ENCODE data around the gene TUBGCP4.
"Not testable (repeated sequence)": the region's sequence is repeated elsewhere in the genome, so short reads cannot be mapped to it uniquely, and the experiment has no call there.

The TUBGCP4 gene, protein sequence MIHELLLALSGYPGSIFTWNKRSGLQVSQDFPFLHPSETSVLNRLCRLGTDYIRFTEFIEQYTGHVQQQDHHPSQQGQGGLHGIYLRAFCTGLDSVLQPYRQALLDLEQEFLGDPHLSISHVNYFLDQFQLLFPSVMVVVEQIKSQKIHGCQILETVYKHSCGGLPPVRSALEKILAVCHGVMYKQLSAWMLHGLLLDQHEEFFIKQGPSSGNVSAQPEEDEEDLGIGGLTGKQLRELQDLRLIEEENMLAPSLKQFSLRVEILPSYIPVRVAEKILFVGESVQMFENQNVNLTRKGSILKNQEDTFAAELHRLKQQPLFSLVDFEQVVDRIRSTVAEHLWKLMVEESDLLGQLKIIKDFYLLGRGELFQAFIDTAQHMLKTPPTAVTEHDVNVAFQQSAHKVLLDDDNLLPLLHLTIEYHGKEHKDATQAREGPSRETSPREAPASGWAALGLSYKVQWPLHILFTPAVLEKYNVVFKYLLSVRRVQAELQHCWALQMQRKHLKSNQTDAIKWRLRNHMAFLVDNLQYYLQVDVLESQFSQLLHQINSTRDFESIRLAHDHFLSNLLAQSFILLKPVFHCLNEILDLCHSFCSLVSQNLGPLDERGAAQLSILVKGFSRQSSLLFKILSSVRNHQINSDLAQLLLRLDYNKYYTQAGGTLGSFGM

DNA sequence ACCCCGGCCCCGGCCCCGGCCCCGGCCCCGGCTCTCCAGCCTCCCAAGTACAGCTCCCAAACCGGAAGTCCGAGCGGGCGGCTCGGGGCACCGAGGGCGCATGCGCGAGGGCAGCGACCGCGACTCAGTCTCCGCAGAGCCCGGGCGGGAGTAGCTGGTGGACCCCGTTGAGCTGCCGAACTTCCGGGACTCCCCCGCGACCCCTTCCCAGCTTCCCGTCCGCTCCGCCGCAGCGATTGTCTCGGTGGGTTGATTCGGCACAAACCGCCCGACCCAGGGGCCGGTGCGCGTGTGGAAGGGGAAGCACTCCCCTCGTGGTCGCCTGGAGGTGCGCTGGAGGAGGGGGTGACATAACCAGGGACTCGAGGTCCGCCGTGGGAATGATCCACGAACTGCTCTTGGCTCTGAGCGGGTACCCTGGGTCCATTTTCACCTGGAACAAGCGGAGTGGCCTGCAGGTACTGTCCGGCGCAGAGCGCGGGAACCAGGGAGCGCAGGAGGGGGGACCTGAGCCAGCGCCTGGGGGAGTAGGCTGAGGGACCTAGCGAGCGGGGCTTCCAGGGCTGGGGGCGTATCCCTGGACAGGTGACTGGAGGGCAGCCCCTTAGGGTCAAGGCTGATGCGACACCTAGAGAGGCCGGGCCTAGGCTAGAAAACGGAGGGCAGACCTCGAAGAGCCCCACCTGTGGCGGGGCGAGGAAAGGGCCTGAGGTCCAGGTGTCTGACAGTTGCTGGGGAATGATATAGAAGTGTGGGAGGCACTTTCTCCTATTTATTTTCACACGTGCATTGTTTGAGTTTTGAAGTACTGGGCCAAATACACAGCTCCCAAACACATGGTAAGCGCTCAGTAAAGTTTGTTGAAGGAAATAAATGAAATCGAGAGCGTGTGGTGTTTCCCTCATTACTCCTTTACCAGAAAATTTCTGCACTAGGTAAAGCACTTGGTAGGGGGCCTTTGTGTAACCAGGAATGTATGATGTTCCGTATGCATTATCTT lies at the start of gene TUBGCP4, which contains the start of gene ZSCAN29:
TSS of gene TUBGCP4 (plus strand) at position 127 of the 1,000 bp plus-strand sequence. CDS start at position 381, 254 bp downstream.
TSS of gene ZSCAN29 (minus strand) at position 69 of the 1,000 bp plus-strand sequence. CDS start 1,130 bp downstream, outside the sequence.
- peak; percentile 97 for DNase-seq (ENCODE audit: low spot score)

DNA sequence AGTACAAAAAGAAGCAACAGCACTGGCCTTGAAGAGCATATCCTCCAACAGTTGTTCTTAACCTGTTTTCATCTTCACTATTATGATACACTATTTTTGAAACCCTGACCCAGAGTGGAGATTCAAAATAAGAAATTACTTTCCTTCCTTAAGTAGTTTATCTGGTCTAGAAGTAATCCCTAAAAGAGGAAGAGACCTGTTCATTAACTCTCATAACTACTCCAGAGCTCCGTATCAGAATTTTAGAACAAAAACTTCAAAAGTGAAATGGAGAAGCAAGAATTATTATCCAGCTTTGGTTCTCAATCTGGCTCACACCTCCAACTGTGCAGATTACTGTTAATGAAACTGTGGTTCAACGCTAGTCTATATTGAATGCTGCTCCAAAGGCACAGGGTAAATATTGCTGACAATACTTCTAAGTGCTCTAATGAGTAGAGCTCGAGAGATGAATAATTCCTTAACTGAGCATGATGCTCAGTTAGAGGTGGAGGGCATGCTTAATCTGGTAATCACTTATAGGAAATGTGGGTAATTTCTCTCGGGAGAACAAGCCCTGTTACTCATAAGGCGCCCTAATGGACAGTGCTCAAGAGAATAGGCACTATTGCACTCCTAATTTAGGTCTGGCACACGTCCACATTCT lies 45.7 kb upstream of the TUBGCP4 start:
- no peak for DNase-seq (ENCODE audit: low spot score)

DNA sequence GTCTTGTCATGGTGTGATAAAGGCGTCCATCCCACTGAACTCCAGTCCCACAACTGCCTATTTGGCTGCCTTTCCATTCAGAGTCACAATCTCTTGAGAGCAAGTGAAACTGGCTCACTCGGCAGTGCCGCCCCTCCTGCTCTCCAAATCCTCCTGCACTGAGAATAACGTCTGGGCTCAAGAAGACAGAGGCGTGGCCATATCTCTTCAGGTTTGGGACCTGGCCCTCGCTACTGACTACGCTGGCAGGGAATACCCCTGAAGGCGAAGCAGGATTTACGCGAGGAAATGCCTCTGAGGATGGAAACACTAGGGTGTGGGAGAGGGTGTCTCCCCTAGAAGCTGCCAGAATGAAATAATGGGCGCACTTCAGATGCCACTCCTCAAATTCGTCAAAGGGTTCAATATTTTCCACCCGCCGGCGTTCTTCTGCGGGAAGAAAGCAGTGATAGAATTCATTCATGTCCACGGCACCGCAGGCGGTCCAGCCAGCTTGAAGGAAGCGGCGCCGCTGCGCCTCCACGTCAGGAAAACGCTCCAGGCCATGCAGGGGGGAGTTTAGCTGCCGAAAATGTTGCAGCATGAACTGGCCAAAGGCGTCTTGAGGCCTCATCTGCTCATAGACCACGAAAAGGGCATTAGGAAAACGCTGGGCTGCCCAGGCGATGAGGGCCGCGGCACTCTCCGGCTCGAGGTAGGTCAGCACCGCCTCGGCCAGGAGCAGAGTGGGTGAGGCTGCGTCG lies 41.5 kb upstream of the TUBGCP4 start:
- DNase-seq (ENCODE audit: low spot score): peak; percentile 13

DNA sequence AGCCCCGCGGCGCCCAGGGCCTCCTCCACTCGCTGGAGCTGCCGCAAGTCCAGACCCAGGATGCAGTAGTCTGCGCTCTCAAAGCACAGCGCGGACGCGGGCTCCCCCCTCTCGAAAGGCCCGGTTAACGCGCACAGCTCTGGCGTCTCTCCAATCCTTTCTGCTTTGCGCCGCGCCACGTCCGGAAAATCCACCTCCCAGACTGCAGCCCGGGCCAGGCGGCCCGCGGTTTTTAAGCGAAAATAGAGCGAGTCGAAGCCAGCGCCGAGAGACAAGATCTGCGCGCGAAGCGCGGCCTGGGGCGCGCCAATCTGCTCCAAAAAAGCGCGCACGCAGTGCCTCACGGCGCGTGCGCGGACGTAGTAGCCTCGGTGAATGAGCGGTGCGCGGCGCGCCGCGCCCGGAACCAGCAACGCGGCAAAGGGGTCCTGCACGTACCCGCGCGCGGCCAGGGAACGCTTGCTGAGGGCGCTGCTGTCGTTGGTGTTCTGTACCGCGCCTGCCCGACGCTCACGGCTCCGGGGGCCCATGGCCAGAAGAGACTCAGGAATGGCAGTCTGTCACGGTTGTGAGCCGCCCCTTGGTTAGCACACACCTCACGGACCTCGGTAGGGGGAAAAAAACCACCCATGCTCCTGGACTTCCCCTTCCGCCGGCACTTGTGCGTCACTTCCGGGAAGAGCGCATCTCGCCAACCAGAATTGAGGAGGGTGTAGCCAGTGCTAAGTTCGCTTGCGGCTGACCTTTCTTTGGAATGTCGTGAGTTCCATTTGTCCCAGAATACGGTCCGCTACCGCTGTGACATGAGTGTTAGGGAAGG lies 40.7 kb upstream of the TUBGCP4 start, which contains the start of gene LCMT2:
TSS of gene LCMT2 (minus strand) at position 614 of the 820 bp plus-strand sequence. CDS start at position 530, 84 bp downstream.
- DNase-seq (ENCODE audit: low spot score): peak; percentile 95

DNA sequence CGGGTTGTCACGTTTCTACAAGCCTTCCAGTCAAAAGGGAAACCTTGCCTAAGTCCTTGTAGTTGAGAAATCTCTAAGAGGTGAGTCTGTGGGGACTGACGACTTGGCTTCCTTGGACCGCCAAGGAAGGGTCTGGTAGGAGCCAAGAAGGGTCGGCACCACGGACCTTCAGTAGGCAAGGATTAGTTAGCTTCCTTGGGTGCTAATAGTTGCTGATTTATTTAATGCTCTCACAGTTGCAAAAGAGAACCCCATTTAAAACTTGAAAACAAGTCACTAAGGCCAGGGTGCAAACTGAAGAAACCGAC lies 40.2 kb upstream of the TUBGCP4 start:
- DNase-seq (ENCODE audit: low spot score): no peak

DNA sequence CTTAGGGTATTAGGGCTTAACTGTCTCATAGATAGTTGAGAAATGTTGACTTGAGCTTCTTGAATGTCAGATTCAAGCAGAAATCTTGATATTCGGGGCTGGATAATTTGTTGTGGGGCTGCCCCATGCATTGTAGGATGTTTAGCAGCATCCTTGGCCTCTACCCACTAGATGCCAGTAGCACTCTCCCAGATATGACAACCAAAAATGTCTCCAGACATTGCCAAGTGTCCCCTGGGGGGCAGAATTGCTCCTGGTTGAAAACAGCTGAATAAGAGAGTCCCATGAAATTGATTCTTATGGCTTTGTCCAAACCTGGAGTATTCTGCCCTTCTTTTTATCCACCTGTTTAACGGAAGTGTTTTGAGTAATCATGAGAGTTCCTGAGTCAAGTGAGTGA lies 24.6 kb upstream of the TUBGCP4 start:
- DNase-seq (ENCODE audit: low spot score): no peak

DNA sequence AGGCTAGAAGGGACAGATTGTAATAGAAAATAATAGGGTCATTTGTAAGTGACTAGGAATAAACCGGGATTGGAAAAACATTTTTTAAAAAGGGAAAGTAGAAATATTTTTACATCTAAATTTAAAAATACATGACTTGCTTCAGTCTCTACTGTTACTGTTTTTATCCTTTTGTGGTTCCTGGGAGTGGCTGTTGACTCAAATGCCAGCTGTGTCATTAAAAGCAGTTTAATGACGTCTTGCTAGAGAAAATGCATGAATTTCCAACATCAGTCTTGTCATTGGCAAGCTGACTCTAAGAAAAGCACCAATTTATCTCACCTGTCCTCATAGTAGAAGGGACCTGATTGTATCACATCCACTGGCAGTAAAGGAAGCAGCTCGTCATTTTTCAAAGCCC lies 23.8 kb upstream of the TUBGCP4 start:
- no peak for DNase-seq (ENCODE audit: low spot score)

DNA sequence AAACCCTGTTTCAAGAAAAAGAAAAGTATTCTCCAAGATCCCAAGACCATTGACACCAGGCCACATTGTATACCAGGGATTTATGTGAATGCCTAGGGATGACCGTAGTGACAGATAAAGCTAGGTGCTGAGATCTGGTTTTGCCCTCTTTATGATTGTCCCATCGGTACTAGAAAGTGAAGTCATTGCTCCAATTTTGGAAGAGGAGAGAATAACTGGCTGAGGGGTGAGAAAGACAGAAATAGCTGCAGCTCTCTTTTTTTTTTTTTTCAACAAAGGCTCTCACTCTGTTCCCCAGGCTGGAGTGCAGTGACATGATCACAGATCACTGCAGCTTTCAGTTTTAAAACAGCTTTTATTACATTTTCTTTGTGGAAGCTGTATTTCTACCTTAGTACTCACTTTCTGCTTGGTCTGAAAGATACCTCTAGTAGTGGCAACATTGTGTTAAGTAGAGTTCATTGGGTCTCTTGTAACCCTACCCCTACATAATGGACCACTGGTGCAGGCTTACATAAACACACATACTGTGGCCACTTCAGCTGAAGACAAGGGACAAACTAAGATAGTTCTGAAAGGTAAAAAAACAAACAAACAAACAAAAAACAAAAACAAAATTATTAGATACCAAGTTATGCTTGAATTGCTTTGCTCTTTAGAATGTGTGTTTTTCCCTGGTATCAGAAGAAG lies 18.1 kb upstream of the TUBGCP4 start:
- DNase-seq (ENCODE audit: low spot score): no peak

DNA sequence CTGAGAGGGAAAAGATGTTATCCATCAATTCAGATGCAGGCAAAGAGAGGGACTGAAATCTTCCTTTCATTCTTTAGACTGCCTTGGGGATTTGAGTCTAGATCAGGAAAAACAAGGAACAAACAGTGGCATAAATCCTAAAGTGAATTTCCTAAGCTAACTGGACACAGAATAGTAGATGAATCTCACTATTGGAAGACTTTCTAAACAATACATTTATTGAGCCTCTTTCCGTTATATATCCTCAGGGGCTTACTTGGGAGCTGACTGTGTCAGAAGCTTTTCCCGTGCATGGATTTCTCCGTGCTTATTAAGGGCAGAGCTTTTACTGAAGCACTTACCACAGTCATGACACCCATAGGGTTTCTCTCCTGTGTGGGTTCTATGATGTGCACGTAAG lies 10.1 kb upstream of the TUBGCP4 start:
- DNase-seq (ENCODE audit: low spot score): no peak

DNA sequence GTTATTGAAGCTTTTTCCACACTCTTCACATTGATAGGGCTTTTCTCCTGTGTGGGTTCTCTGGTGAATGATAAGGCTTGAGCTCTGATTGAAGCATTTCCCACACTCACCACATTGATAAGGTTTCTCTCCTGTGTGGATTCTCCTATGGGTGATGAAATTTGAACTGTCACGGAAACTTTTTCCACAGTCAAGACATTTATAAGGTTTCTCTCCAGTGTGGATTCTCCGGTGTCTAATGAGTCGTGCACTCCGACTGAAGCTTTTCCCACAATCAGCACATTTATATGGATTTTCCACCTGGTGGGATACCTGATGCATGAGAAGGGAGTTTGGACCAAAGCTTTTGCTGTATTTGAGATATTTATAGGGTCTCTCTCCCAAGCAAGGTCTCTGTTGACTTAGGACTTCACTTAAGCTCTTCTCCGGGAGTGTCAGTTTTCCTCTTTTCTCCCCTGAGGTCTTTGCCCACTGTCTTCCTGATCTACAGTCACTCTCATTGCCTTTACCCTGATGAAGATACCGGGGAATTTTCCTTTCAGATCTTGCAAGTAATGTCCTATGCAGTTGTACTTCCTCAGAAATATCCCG lies 9.5 kb upstream of the TUBGCP4 start:
- DNase-seq (ENCODE audit: low spot score): no peak

DNA sequence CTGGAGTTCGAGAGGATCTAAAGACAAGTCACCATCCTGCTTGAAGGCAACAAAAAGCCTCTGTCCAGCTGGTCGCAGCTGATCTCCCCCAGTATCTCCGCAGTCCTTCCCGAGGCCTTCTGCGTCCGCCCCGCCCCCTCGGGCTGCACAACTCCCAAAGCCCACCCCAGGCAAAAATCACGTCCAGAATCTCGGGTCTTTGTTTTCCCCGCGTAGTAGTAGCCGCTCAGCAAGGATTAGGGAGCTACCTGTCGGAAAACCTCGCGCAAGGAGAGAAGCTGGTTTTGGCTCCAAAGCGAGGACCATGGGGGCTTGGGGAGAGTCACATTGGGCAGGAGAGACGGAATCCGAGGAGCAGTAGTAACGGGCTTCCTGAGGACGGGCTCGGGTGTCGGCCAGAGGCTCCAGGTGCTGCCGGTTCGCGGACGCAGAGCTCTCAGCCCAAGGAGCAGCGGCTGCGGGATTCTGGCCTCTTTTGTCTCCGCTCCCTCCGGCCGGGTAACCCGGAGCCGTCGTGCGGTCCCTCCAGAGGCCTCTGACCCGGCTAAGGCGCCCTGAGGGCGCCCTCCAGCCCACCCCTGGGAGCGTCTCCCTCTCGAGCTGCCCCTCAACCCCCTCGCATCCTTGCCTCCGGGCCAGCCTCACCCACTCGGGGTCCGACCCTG lies 459 bp upstream of the TUBGCP4 start:
- DNase-seq (ENCODE audit: low spot score): peak; percentile 40

DNA sequence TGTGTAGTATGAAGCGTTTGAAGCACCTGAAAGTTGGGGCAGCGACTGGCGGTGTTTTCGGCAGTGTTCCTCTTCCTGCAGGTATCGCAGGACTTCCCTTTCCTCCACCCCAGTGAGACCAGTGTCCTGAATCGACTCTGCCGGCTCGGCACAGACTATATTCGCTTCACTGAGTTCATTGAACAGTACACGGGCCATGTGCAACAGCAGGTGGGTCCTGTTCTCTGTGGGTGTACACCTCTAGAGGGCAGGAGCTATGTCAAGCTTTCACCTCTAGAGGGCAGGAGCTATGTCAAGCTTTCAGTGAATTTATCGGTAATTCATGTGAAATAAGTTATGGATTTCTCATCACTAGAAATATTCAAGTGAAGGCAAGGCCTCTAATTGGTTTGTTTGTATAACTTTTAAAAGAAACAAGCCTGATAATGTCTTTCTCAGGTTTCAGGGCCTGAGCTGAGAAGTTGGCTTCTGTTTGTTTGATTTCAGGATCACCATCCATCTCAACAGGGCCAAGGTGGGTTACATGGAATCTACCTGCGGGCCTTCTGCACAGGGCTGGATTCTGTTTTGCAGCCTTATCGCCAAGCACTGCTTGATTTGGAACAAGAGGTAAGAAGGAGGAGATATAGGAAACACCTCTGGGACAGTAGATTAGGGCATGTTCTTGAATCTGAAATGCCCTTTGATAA lies 5.3 kb downstream of the TUBGCP4 start:
- DNase-seq (ENCODE audit: low spot score): peak; percentile 40

DNA sequence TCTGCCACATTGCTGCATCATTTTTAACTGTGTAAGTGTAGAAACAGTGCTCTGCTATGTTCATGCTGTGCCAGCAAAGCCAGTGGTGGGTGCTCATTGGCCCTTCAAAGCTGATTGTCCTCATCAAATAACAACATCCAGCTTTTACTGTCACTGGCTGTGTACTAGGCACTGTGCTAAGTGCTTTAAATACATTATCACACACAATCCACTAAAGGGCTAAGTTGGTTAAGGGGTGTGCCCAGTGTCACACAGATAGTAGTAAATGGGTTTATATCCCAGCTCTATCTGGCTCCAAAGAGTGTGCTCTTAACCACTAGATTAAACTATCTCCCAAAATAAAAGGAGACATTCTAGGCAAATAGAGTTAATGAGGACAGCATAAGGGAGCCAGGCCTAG lies 7.7 kb downstream of the TUBGCP4 start:
- no peak for DNase-seq (ENCODE audit: low spot score)

DNA sequence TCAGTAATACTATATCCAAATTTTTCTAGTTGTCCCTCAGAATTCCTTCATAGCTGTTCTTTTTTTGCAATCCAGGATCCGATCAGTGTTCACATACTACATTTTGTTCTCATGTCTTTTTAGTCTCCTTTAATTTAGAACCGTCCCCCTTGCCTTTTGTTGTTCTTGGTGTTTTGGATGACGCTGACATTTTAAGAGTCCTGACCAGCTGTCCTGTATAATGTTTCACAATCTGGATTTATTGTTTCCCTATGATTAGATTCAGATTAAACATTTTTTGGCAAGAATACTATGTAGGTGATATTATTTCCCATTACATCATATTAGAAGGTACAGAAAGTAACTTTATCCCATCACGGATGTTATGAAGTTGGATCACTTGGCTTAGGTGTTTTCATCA lies 11.4 kb downstream of the TUBGCP4 start:
- no peak for DNase-seq (ENCODE audit: low spot score)

DNA sequence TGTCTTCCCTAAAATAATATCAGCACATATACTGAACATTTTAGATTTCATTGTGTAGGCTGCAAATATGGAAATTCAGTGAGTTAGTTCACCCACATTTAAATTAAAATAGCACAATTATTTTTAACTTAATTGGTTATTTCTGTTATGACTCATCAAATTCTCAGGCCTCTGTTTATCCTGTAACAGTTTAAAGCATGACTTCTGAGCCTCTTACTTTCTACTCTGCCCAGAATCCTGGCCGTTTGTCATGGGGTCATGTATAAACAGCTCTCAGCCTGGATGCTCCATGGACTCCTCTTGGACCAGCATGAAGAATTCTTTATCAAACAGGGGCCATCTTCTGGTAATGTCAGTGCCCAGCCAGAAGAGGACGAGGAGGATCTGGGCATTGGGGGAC lies 12.2 kb downstream of the TUBGCP4 start:
- no peak for DNase-seq (ENCODE audit: low spot score)

DNA sequence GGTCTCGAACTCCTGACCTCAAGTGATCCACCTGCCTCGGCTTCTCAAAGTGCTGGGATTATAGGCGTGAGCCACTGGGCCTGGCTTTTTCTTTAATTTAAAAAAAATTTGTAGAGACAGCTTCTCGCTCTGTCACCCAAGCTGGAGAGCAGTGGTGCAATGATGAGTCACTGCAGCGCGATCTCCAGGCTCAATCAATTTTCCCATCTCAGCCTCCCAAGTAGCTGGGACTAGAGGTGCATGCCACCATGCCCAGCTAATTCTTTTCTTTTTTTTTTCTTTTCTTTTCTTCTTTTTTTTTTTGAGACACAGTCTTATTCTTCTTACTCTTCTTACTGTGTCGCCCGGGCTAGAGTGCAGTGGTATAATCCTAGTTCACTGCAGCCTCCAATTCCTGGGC lies 19.8 kb downstream of the TUBGCP4 start:
- DNase-seq (ENCODE audit: low spot score): no peak

DNA sequence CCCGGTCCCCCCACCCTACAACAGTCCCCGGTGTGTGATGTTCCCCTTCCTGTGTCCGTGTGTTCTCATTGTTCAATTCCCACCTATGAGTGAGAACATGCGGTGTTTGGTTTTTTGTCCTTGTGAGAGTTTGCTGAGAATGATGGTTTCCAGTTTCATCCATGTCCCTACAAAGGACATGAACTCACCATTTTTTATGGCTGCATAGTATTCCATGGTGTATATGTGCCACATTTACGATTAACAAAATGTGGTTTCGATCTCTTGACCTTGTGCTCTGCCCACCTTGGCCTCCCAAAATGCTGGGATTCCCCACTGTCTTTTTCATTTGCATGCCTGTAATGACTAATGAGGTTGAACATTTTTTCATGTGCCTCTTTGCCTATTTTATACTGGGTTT lies 22.7 kb downstream of the TUBGCP4 start:
- DNase-seq (ENCODE audit: low spot score): not testable (repeated sequence)

DNA sequence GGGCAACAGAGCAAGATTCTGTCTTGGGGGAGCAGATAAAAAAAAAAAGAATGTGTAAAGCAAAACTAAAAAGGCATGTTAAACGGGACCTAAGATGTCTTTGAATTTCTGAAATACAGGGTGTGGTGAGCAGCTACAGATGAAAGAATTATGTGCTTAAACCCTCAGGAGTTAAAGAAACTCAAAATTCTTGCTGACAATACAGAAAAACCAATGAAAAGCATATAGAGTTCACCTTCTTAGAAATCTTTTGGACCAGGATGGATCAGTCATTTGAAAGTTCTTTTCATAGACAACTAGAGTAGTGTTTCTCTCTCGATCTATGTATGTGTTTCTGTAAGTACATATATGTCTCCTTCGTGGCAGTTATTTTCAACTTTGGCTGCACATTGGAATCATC lies 31.4 kb downstream of the TUBGCP4 start:
- DNase-seq (ENCODE audit: low spot score): no peak
